WTC11 (cell line): ENCODE measurements around the gene SPTLC2.

Source experiments
- ELF4 ChIP-seq: sonication (generic); formaldehyde crosslinking; IDR thresholded peaks from 2 replicates; pipeline ENCODE4 v1.8.1; 2022; ENCODE audit warnings: low read depth, mild to moderate bottlenecking, moderate library complexity, missing genetic modification reagents
- JUN ChIP-seq: sonication (generic); formaldehyde crosslinking; IDR thresholded peaks from 2 replicates; pipeline ENCODE4 v1.8.0; 2023; ENCODE audit warnings: mild to moderate bottlenecking, missing genetic modification reagents
- NR1H2 ChIP-seq: sonication (generic); formaldehyde crosslinking; IDR thresholded peaks from 2 replicates; pipeline ENCODE4 v1.9.0; 2021; ENCODE audit warnings: mild to moderate bottlenecking, moderate library complexity, missing genetic modification reagents
- RELA ChIP-seq: sonication (generic); formaldehyde crosslinking; IDR thresholded peaks from 2 replicates; pipeline ENCODE4 v1.8.1; 2022; ENCODE audit warnings: missing genetic modification reagents, mild to moderate bottlenecking, borderline replicate concordance
- TF ChIP-seq, protein P1 (sequence below): fragments of 200-600 bp; IDR thresholded peaks from 2 replicates; pipeline ENCODE4 v1.8.0; 2022; ENCODE audit warnings: antibody characterized with exemption
- TF ChIP-seq, protein P2 (sequence below): sonication (generic); formaldehyde crosslinking; IDR thresholded peaks from 2 replicates; pipeline ENCODE4 v1.8.1; 2023; ENCODE audit warnings: mild to moderate bottlenecking, missing genetic modification reagents
- TF ChIP-seq, protein P3 (sequence below): sonication (generic); formaldehyde crosslinking; IDR thresholded peaks from 2 replicates; pipeline ENCODE4 v1.8.0; 2022; ENCODE audit warnings: mild to moderate bottlenecking, missing genetic modification reagents

DNA sequence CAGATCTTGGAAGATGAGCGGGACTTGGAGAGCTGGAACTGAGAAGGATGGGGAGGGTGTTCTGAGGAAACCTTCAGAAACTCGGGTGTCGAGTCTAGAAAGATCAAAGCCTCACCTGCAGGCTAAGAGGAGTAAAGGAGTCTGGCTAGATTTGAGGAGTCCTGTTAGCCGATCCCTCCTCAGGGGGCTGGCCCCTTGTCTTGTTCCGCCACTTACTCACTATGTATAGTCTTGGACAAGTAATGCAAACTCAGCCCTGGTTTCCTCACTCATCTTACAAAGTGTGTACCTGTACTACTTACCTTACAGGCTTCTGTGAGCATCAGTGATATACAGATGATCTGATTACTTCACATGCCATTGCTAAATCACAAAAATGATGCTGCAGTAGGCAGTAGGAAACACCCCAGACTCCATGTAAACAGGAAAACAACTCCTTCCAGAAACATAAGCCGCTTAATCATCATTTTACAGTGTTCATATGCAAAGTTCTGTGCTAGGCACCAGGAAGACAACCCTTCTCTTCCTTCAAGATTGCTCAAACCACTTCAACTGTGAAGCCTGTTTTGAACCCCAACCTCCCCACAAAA is 2.0 kb upstream of the SPTLC2 start:
- TF ChIP-seq, protein P1, sequence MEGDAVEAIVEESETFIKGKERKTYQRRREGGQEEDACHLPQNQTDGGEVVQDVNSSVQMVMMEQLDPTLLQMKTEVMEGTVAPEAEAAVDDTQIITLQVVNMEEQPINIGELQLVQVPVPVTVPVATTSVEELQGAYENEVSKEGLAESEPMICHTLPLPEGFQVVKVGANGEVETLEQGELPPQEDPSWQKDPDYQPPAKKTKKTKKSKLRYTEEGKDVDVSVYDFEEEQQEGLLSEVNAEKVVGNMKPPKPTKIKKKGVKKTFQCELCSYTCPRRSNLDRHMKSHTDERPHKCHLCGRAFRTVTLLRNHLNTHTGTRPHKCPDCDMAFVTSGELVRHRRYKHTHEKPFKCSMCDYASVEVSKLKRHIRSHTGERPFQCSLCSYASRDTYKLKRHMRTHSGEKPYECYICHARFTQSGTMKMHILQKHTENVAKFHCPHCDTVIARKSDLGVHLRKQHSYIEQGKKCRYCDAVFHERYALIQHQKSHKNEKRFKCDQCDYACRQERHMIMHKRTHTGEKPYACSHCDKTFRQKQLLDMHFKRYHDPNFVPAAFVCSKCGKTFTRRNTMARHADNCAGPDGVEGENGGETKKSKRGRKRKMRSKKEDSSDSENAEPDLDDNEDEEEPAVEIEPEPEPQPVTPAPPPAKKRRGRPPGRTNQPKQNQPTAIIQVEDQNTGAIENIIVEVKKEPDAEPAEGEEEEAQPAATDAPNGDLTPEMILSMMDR = no peak
- TF ChIP-seq NR1H2 (no peak), JUN (CRISPR knock-in tag) (no peak), RELA (CRISPR knock-in tag) (no peak), ELF4 (CRISPR knock-in tag) (no peak)
- TF ChIP-seq, protein P2, sequence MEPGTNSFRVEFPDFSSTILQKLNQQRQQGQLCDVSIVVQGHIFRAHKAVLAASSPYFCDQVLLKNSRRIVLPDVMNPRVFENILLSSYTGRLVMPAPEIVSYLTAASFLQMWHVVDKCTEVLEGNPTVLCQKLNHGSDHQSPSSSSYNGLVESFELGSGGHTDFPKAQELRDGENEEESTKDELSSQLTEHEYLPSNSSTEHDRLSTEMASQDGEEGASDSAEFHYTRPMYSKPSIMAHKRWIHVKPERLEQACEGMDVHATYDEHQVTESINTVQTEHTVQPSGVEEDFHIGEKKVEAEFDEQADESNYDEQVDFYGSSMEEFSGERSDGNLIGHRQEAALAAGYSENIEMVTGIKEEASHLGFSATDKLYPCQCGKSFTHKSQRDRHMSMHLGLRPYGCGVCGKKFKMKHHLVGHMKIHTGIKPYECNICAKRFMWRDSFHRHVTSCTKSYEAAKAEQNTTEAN = no peak
- TF ChIP-seq, protein P3, sequence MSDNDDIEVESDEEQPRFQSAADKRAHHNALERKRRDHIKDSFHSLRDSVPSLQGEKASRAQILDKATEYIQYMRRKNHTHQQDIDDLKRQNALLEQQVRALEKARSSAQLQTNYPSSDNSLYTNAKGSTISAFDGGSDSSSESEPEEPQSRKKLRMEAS = no peak
